Measurements from ENCODE around the gene PPP2R5E. TPM values are rescaled to one million over a fixed set of nuclear protein-coding genes. Genes with fewer than 3 reads are reported as not detected.

The PPP2R5E gene
- total and polyA plus RNA-seq, 9 of the 15 experiments (the other 6 are each of a cell fraction or from before 2014, with no cell fraction given): 4.2 to 30.3 (median 11.0) TPM

DNA sequence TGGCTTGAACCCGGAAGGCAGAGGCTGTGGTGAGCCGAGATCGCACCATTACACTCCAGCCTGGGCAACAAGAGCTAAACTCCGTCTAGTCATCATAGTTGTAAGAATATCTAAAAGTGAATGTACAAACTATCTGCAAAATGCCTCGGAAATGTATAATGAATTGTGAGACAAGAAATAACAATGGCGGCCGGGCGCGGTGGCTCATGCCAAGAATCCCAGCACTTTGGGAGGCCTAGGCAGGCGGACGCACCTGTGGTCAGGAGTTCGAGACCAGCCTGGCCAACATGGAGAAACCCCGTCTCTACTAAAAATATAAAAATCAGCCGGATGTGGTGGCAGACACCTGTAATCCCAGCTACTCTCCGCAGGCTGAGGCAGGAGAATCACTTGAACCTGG is 9.7 kb downstream of the PPP2R5E start:
- Histone ChIP-seq H3K9me3 (replicated peaks; ENCODE audit: control insufficient read depth, insufficient read depth, low read depth, low read length) (no peaks in the 10 kb centered on the region), H2AFZ (ENCODE audit: low read depth, low read length) (no peak overlapping the region), H3K79me2 (ENCODE audit: control insufficient read depth, insufficient read depth, low read length) (peaks cover 27% of the 10 kb centered on the region), H4K20me1 (replicated peaks; ENCODE audit: control insufficient read depth, insufficient read depth, low read length) (no peaks in the 10 kb centered on the region), H3K4me1 (replicated peaks in 1 of 2; ENCODE audit: control insufficient read depth in 2 of 2, insufficient read depth in 2 of 2, low read length in 2 of 2) (no peaks in the 10 kb centered on the region; a peak in 1 of 5 replicates), H3K9me1 (ENCODE audit: control insufficient read depth, insufficient read depth, low read length) (no peaks in the 10 kb centered on the region), H3K4me3 (no peak overlapping the region), H3K27ac (ENCODE audit: extremely low read depth, low read depth, low read length) (no peak overlapping the region), H3K27me3 (ENCODE audit: control insufficient read depth in 2 of 2, insufficient read depth in 2 of 2, low read length in 2 of 2) (no peaks in the 10 kb centered on the region), H3K36me3 (ENCODE audit: control insufficient read depth, insufficient read depth, low read length) (peaks cover 44% of the 10 kb centered on the region; the same call in 2 of the 3 replicates), H3K4me2 (ENCODE audit: insufficient read depth, low read length) (no peak overlapping the region), H3K9ac (ENCODE audit: insufficient read depth in 1 of 2, low read depth in 2 of 2, low read length in 2 of 2) (no peak overlapping the region)
- WGBS (ENCODE audit: insufficient coverage, low coverage, missing lambda C conversion rate): 95% methylated on average over 10 of the region's 15 CpGs
- no peak for ATAC-seq
- FAIRE-seq: no peak
- CTCF ChIA-PET (ENCODE audit: low intra/inter-chr PET ratio): no interaction called here
- DNase-seq (ENCODE audit: extremely low read depth in 1 of 4, low spot score in 3 of 4): no peak
- no TSS peak for BruUV-seq (replicated peaks)
- in situ Hi-C loops (cut with MboI): no loop called here
- intact Hi-C loops (cut with micrococcal nuclease): no loop called here
- POLR2A ChIA-PET: interaction anchor here (0.9 kb wide), 1 partner anchor 10 kb away, joined by 3 read pairs; the partner anchor contains the start of gene PPP2R5E
- TF ChIP-seq ZNF707 (CRISPR knock-in tag; conservative IDR thresholded peaks at IDR 0.05) (no peak), ZNF586 (CRISPR knock-in tag; conservative IDR thresholded peaks at IDR 0.05) (no peak), BRCA1 (IDR thresholded peaks at IDR 0.05) (no peak), BRCA1 (CRISPR knock-in tag; IDR thresholded peaks at IDR 0.05) (no peak), SMAD4 (CRISPR knock-in tag; conservative IDR thresholded peaks at IDR 0.05) (no peak), ZBTB8A (IDR thresholded peaks at IDR 0.05; ENCODE audit: partially characterized antibody) (no peak), LEF1 (IDR thresholded peaks at IDR 0.05) (no peak), KAT2B (IDR thresholded peaks at IDR 0.05; ENCODE audit: low read depth, low read length) (no peak), ZNF77 (CRISPR knock-in tag; IDR thresholded peaks at IDR 0.05) (no peak), ZNF639 (CRISPR knock-in tag; conservative IDR thresholded peaks at IDR 0.05 in 1 of 2, IDR thresholded peaks at IDR 0.05 in 1 of 2) (no peak), NFE2L1 (tag; IDR thresholded peaks at IDR 0.05; ENCODE audit: borderline replicate concordance, low read depth) (no peak), PHF20 (IDR thresholded peaks at IDR 0.05; ENCODE audit: partially characterized antibody) (no peak), BACH1 (tag; IDR thresholded peaks at IDR 0.05) (no peak)
- TF ChIP-seq, protein P1, sequence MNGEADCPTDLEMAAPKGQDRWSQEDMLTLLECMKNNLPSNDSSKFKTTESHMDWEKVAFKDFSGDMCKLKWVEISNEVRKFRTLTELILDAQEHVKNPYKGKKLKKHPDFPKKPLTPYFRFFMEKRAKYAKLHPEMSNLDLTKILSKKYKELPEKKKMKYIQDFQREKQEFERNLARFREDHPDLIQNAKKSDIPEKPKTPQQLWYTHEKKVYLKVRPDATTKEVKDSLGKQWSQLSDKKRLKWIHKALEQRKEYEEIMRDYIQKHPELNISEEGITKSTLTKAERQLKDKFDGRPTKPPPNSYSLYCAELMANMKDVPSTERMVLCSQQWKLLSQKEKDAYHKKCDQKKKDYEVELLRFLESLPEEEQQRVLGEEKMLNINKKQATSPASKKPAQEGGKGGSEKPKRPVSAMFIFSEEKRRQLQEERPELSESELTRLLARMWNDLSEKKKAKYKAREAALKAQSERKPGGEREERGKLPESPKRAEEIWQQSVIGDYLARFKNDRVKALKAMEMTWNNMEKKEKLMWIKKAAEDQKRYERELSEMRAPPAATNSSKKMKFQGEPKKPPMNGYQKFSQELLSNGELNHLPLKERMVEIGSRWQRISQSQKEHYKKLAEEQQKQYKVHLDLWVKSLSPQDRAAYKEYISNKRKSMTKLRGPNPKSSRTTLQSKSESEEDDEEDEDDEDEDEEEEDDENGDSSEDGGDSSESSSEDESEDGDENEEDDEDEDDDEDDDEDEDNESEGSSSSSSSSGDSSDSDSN (IDR thresholded peaks at IDR 0.05; ENCODE audit: borderline replicate concordance in 1 of 2, low read depth in 2 of 2, low read length in 2 of 2): no peak
